Endothelial cell of umbilical vein (primary cell): ENCODE data around the gene FES. TPM values are rescaled to one million over a fixed set of nuclear protein-coding genes. Genes with fewer than 3 reads are reported as not detected.

ENCODE experiments used
- BruUV-seq: library from RNA; stranded (reverse); fragments of 400-500 nt; replicated peaks from 2 replicates; lab custom pipeline; 2021; lab: Mats Ljungman, UMichigan
- CTCF ChIA-PET: fragments of 300-600, 350-600 bp; sonication (Branson Sonifier 250); formaldehyde crosslinking; loops from one replicate; lab custom pipeline; 2021; ENCODE audit warnings: antibody characterized with exemption, inconsistent platforms; lab: Charles Lee
- POLR2A ChIA-PET: fragments of 300-600, 350-600 bp; sonication (Branson Sonifier 250); formaldehyde crosslinking; loops from one replicate; lab custom pipeline; 2021; ENCODE audit warnings: antibody characterized with exemption, inconsistent platforms; lab: Charles Lee
- DNase-seq: peaks from one replicate; pipeline ENCODE4 v3.0.0-alpha.2; 2011; ENCODE audit warnings: low read depth, low spot score
- FAIRE-seq: peaks from 2 replicates; lab custom pipeline; 2011; peaks lifted over from hg19 to GRCh38; lab: Jason Lieb, UNC
- H2AFZ ChIP-seq: 2 replicates; pipeline ENCODE4 v1.6.0; 2012; ENCODE audit warnings: low read depth, low read length, control low read depth, inconsistent platforms
- H3K27ac ChIP-seq: 2 replicates; pipeline ENCODE4 v1.5.1; 2011; ENCODE audit warnings: low read depth, mild to moderate bottlenecking, control low read depth, low read length, moderate library complexity; ENCODE audit not compliant: insufficient read depth
- H3K27me3 ChIP-seq, 2 experiments: 2 replicates each; pipeline versions ENCODE4 v1.6.0 to v1.6.1; 2011; ENCODE audit warnings: low read length in 2 of 2, mixed read lengths in 1 of 2; ENCODE audit not compliant: control insufficient read depth in 2 of 2, insufficient read depth in 2 of 2
- H3K36me3 ChIP-seq, 2 experiments: 2 replicates in 1 of 2; 3 replicates in 1 of 2; pipeline ENCODE4 v1.5.1; 2011; ENCODE audit warnings: low read length in 2 of 2, mild to moderate bottlenecking in 1 of 2, moderate library complexity in 1 of 2; ENCODE audit not compliant: control insufficient read depth in 2 of 2, insufficient read depth in 2 of 2; ENCODE audit errors: extremely low read depth in 1 of 2
- H3K4me1 ChIP-seq: 3 replicates; pipeline ENCODE4 v1.5.1; 2011; ENCODE audit warnings: mild to moderate bottlenecking, low read length; ENCODE audit not compliant: control insufficient read depth, insufficient read depth; ENCODE audit errors: extremely low read depth
- H3K4me2 ChIP-seq: 2 replicates; pipeline ENCODE4 v1.6.1; 2011; ENCODE audit warnings: low read length, control low read depth, mixed read lengths; ENCODE audit not compliant: insufficient read depth
- H3K4me3 ChIP-seq, 3 experiments: fragments of 200-600 bp in 1 of 3; sonication (generic), shearing (Covaris generic) in 1 of 3; replicated peaks in 1 of 3; 2 replicates each; pipeline ENCODE4 v1.5.1; 2011 to 2016; ENCODE audit warnings: control low read depth in 3 of 3, low read length in 3 of 3, mild to moderate bottlenecking in 2 of 3, inconsistent platforms in 1 of 3, low read depth in 1 of 3, moderate library complexity in 1 of 3; ENCODE audit not compliant: insufficient read depth in 1 of 3
- H3K79me2 ChIP-seq: 2 replicates; pipeline ENCODE4 v1.6.0; 2012; ENCODE audit warnings: low read length, inconsistent platforms; ENCODE audit not compliant: control insufficient read depth, insufficient read depth
- H3K9ac ChIP-seq: replicated peaks from 2 replicates; pipeline ENCODE3; 2011; ENCODE audit warnings: low read length, control low read depth; ENCODE audit not compliant: insufficient read depth; ENCODE audit errors: extremely low read depth
- H3K9me1 ChIP-seq: replicated peaks from 3 replicates; pipeline ENCODE4 v1.6.0; 2011; ENCODE audit warnings: mild to moderate bottlenecking, low read length; ENCODE audit not compliant: control insufficient read depth, insufficient read depth; ENCODE audit errors: extremely low read depth
- H3K9me3 ChIP-seq: replicated peaks from 2 replicates; pipeline ENCODE4 v1.5.1; 2012; ENCODE audit warnings: low read length, inconsistent platforms; ENCODE audit not compliant: control insufficient read depth, insufficient read depth
- H4K20me1 ChIP-seq: replicated peaks from 2 replicates; pipeline ENCODE3; 2011; ENCODE audit warnings: mild to moderate bottlenecking, low read length; ENCODE audit not compliant: control insufficient read depth, insufficient read depth; ENCODE audit errors: extremely low read depth
- EZH2 ChIP-seq: IDR thresholded peaks from 2 replicates; pipeline ENCODE4 v1.6.1; 2012; ENCODE audit warnings: borderline replicate concordance, low read depth, mild to moderate bottlenecking, moderate library complexity, low read length, inconsistent platforms; ENCODE audit not compliant: severe bottlenecking
- FOS ChIP-seq: IDR thresholded peaks from 2 replicates; pipeline ENCODE4 v1.6.1; 2011; ENCODE audit warnings: mild to moderate bottlenecking, low read length, moderate library complexity, borderline replicate concordance; ENCODE audit not compliant: insufficient read depth
- GATA2 ChIP-seq: IDR thresholded peaks from 2 replicates; pipeline ENCODE4 v1.7.0; 2011; ENCODE audit warnings: low read depth, mild to moderate bottlenecking, moderate library complexity, mixed read lengths, low read length; ENCODE audit not compliant: insufficient read length, insufficient read depth
- JUN ChIP-seq: IDR thresholded peaks from 2 replicates; pipeline ENCODE4 v1.6.1; 2011; ENCODE audit warnings: borderline replicate concordance, low read depth; ENCODE audit not compliant: insufficient read length, insufficient read depth
- MYC ChIP-seq: IDR thresholded peaks from one replicate; pipeline ENCODE4 v1.6.1; 2011; ENCODE audit warnings: mild to moderate bottlenecking, low read depth, low read length
- POLR2A ChIP-seq: IDR thresholded peaks from 2 replicates; pipeline ENCODE4 v1.6.1; 2012; ENCODE audit warnings: low read depth, mild to moderate bottlenecking, control low read depth, low read length
- POLR2AphosphoS5 ChIP-seq: IDR thresholded peaks from 2 replicates; pipeline ENCODE4 v1.6.1; 2012; ENCODE audit warnings: low read depth, mild to moderate bottlenecking, control low read depth, low read length, moderate library complexity; ENCODE audit not compliant: insufficient read depth
- dilution Hi-C: fragments of 300-500 bp; cut with MboI; formaldehyde crosslinking; loops from one replicate; pipeline ENCODE4 v1.15.0; 2019; ENCODE audit warnings: low sequenced_read_pairs; ENCODE audit not compliant: extremely low pct_ligation_motif_present
- intact Hi-C: fragments of 100-400 bp; cut with micrococcal nuclease; formaldehyde crosslinking; loops from one replicate; pipeline ENCODE4 v1.10.0; 2022
- polyA plus RNA-seq, 4 experiments: library from polyadenylated mRNA; depleted of rRNA in 3 of 4; stranded (reverse) in 3 of 4; unstranded in 1 of 4; fragments of >200 nt; gene quantifications; 2 replicates each; pipeline versions ENCODE4 v1.2.1 to v1.2.3, GENCODE V29; 2011 to 2012; ENCODE audit warnings: missing spikeins in 1 of 4
- total RNA-seq: library from RNA; stranded (reverse); gene quantifications from 2 replicates; pipeline ENCODE4 v1.2.3, GENCODE V29; 2021
- TF ChIP-seq, protein P1 (sequence below): IDR thresholded peaks from 2 replicates; pipeline ENCODE4 v1.6.1; 2011; ENCODE audit not compliant: insufficient read depth, insufficient read length
- TF ChIP-seq, protein P2 (sequence below), 2 donors: IDR thresholded peaks; 1 replicate in 1 of 2; 2 replicates in 1 of 2; pipeline ENCODE4 v1.5.1; 2011; ENCODE audit warnings: low read length in 2 of 2, mild to moderate bottlenecking in 2 of 2, moderate library complexity in 2 of 2, control low read depth in 1 of 2, inconsistent platforms in 1 of 2, low read depth in 1 of 2; ENCODE audit not compliant: insufficient read depth in 1 of 2; ENCODE audit errors: extremely low read depth in 1 of 2

Gene FES
- total and polyA plus RNA-seq, 2 donors (not counting 3 experiments of a cell fraction or from before 2014, with no cell fraction given): 41.5 to 58.1 TPM

DNA sequence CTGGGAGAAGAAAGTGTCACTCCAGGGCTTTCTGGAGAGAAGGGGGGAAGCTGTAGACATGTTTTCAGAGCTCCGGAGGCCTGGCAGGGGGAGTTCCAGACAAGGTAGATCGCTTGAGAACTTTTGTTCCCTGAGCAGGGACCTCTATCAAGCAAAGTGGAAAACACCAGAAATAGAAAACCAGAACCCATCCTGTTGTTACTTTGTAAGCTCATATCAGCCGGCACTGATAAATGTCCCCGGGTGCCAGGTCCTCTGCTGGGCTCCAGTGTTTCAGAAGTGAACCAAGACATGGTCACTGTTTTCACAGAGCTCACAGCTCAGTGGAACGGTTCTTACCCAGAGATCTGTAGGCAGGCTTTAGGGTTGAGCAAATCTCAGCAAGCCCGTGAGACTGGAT lies 34.5 kb downstream of the FES start:
- Histone ChIP-seq H3K9ac (no peak overlapping the region), H3K79me2 (no peaks in the 10 kb centered on the region), H3K4me2 (no peak overlapping the region), H3K27me3 (no peaks in the 10 kb centered on the region), H3K27ac (no peak overlapping the region), H3K9me3 (no peaks in the 10 kb centered on the region), H3K9me1 (no peaks in the 10 kb centered on the region), H4K20me1 (no peaks in the 10 kb centered on the region), H2AFZ (no peak overlapping the region), H3K36me3 (peaks cover 2 to 42% of the 10 kb centered on the region in 2 experiments), H3K4me3 (no peak overlapping the region), H3K4me1 (no peaks in the 10 kb centered on the region)
- intact Hi-C loops: no loop called here
- no peak for FAIRE-seq
- DNase-seq: no peak
- TF ChIP-seq, protein P1, sequence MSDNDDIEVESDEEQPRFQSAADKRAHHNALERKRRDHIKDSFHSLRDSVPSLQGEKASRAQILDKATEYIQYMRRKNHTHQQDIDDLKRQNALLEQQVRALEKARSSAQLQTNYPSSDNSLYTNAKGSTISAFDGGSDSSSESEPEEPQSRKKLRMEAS: no peak
- TF ChIP-seq, protein P2, sequence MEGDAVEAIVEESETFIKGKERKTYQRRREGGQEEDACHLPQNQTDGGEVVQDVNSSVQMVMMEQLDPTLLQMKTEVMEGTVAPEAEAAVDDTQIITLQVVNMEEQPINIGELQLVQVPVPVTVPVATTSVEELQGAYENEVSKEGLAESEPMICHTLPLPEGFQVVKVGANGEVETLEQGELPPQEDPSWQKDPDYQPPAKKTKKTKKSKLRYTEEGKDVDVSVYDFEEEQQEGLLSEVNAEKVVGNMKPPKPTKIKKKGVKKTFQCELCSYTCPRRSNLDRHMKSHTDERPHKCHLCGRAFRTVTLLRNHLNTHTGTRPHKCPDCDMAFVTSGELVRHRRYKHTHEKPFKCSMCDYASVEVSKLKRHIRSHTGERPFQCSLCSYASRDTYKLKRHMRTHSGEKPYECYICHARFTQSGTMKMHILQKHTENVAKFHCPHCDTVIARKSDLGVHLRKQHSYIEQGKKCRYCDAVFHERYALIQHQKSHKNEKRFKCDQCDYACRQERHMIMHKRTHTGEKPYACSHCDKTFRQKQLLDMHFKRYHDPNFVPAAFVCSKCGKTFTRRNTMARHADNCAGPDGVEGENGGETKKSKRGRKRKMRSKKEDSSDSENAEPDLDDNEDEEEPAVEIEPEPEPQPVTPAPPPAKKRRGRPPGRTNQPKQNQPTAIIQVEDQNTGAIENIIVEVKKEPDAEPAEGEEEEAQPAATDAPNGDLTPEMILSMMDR (IDR thresholded peaks at IDR 0.05; ENCODE audit: extremely low read depth in 1 of 2, insufficient read depth in 1 of 2, low read depth in 1 of 2, low read length in 2 of 2): no peak
- TF ChIP-seq EZH2 (no peak), POLR2AphosphoS5 (no peak), POLR2A (no peak), GATA2 (no peak), JUN (no peak), MYC (no peak), FOS (no peak)
- CTCF ChIA-PET: interaction anchor here (2.0 kb wide), 1 partner anchor 13 kb away, joined by 8 read pairs; the partner anchor contains the start of gene HDDC3
- POLR2A ChIA-PET: no interaction called here
- dilution Hi-C loops: no loop called here
- no TSS peak for BruUV-seq
